Ishikawa (cell line): ENCODE measurements around the gene LCN6.

Experiments
- CEBPB ChIP-seq: IDR thresholded peaks from 2 replicates; pipeline ENCODE4 v1.6.1; 2012
- CREB1 ChIP-seq: IDR thresholded peaks from 2 replicates; pipeline ENCODE4 v1.6.1; 2012; ENCODE audit warnings: low read depth
- EGR1 ChIP-seq: IDR thresholded peaks from 2 replicates; pipeline ENCODE4 v1.6.1; 2012
- EP300 ChIP-seq: IDR thresholded peaks from 2 replicates; pipeline ENCODE4 v1.6.1; 2012; ENCODE audit warnings: borderline replicate concordance
- FOXM1 ChIP-seq: IDR thresholded peaks from 2 replicates; pipeline ENCODE4 v1.6.1; 2012; ENCODE audit warnings: low read depth, borderline replicate concordance
- NFIC ChIP-seq: IDR thresholded peaks from 2 replicates; pipeline ENCODE4 v1.6.1; 2012
- RAD21 ChIP-seq: IDR thresholded peaks from 2 replicates; pipeline ENCODE4 v1.6.1; 2012; ENCODE audit warnings: low read depth
- REST ChIP-seq: IDR thresholded peaks from 2 replicates; pipeline ENCODE4 v1.6.1; 2012; ENCODE audit warnings: low read depth, mild to moderate bottlenecking
- TAF1 ChIP-seq: IDR thresholded peaks from 2 replicates; pipeline ENCODE4 v1.6.1; 2012; ENCODE audit warnings: low read depth, mild to moderate bottlenecking
- TCF12 ChIP-seq: IDR thresholded peaks from 2 replicates; pipeline ENCODE4 v1.6.1; 2012; ENCODE audit warnings: low read depth
- TEAD4 ChIP-seq: IDR thresholded peaks from 2 replicates; pipeline ENCODE4 v1.6.1; 2012
- YY1 ChIP-seq: IDR thresholded peaks from 2 replicates; pipeline ENCODE4 v1.6.1; 2012; ENCODE audit warnings: low read depth
- ZBTB7A ChIP-seq: IDR thresholded peaks from 2 replicates; pipeline ENCODE4 v1.6.1; 2012; ENCODE audit warnings: low read depth
- TF ChIP-seq, protein P1 (sequence below): IDR thresholded peaks from 2 replicates; pipeline ENCODE4 v1.6.1; 2012
- TF ChIP-seq, protein P2 (sequence below): IDR thresholded peaks from 2 replicates; pipeline ENCODE4 v1.6.1; 2012

Gene LCN6

DNA sequence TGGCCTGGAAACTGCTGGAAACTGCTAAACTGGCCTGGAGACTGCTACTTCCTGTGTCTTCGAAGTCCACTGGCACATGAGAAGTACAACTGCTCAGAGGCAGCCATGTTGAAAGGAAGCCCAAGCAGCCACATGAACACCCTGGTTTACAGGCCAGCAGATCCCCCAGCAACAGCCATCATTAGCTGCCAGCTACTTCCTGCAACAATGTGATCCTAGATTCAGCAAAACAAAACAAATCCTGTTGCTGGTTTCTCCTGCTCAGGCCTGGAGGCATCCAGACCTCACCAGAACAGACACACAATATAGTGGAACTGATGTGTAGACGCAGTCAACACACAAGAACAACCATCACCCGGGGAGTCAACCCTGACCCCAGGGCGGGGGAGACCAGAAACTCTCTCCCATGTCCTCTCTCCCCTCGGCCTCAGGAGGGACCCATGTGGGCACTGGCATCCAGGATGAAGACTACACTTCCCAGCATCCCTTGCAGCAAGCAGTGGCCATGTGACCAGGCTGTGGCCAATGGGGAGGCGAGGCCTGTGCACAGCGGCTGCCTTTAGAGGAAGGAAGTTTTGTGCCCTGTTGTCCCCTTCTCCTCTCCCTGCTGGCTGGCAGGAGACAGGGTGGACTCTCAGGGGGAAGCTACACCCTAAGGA lies 25.2 kb upstream of the LCN6 start:
- TF ChIP-seq YY1 (peak; percentile 78), REST (no peak), FOXM1 (no peak), EP300 (no peak), RAD21 (no peak), CEBPB (no peak), NFIC (no peak), TCF12 (no peak), TEAD4 (no peak), TAF1 (no peak), EGR1 (no peak), ZBTB7A (no peak), CREB1 (no peak)
- TF ChIP-seq, protein P1, sequence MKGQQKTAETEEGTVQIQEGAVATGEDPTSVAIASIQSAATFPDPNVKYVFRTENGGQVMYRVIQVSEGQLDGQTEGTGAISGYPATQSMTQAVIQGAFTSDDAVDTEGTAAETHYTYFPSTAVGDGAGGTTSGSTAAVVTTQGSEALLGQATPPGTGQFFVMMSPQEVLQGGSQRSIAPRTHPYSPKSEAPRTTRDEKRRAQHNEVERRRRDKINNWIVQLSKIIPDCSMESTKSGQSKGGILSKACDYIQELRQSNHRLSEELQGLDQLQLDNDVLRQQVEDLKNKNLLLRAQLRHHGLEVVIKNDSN: peak; percentile 97
- TF ChIP-seq, protein P2, sequence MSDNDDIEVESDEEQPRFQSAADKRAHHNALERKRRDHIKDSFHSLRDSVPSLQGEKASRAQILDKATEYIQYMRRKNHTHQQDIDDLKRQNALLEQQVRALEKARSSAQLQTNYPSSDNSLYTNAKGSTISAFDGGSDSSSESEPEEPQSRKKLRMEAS: peak; percentile 66

- TF ChIP-seq EGR1: no peak
- TF ChIP-seq NFIC: no peak
- no peak for TF ChIP-seq CEBPB
- no peak for TF ChIP-seq ZBTB7A
- TF ChIP-seq, protein P2: no peak
- TF ChIP-seq YY1: no peak
- TF ChIP-seq, protein P1: no peak
- TF ChIP-seq REST: no peak
- no peak for TF ChIP-seq FOXM1
- TF ChIP-seq CREB1: no peak
- no peak for TF ChIP-seq TEAD4
Observed at GRCh38 chr9:136771907-136772415, 23.6 kb upstream of the LCN6 start.

DNA sequence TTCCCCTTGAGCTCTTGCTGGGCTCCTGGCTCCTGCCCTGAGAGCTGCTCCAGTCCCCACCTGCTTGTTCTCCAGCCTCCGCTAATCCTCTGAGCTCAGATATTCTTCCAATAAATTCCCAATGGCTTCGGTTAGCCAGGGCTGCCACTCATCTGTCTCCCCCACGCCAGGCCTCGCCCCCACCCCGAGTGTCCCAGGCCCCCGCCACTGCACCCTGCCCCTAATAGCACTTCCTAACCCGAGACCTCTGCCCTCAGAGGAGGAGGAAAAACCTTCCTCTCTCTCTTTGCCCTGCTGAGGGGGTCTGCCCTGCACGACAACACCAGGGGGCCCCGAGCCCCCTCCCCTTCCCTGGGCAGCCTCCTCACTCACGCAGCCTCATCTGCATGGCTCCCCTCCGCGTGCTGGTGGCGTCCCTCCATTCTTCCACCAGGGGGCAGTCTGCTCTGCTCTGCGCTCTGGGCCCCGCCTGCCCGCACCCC lies 21.4 kb upstream of the LCN6 start:
- TF ChIP-seq YY1 (0 out of 2 replicates have a peak, but pooled peaks have one; percentile 28), REST (no peak), NFIC (no peak), ZBTB7A (peak; percentile 90), RAD21 (peak; percentile 20; the same call in 1 of the 2 replicates)

DNA sequence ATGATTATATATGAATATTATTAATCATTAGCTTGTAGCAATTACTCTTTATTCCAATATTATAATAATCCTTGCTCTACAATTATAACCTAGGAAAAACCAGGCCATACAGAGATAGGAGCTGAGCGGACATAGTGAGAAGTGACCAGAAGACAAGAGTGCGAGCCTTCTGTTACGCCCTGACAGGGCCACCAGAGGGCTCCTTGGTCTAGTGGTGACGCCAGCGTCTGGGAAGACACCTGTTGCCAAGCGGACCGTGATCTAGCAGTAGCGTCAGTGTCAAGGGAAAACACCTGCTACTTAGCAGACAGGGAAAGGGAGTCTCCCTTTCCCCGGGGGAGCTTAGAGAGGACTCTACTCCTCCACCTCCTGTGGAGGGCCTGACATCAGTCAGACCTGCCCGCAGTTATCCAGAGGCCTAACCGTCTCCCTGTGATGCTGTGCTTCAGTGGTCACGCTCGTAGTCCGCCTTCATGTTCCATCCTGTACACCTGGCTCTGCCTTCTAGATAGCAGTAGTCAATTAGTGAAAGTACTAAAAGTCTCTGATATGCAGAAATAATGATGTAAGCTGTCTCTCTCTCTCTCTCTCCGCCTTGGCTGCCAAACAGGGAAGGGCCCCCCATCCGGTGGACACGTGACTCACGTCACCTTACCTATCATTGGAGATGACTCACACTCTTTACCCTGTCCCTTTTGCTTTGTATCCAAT lies 18.2 kb upstream of the LCN6 start:
- TF ChIP-seq, protein P1: peak; percentile 70
- TF ChIP-seq RAD21: peak; percentile 39; the same call in 1 of the 2 replicates
